ENCODE data around the gene TRUB2.

GRCh38 chr9:128258326-128258725 is 63.9 kb downstream of the TRUB2 start:
- TF ChIP-seq JUND (IDR thresholded peaks at IDR 0.05) (no peak), CTCF (IDR thresholded peaks at IDR 0.05 in 2 of 3, conservative IDR thresholded peaks at IDR 0.05 in 1 of 3; ENCODE audit: borderline replicate concordance in 1 of 3, insufficient read depth in 1 of 3, low read depth in 2 of 3, low read length in 2 of 3) (no peak)

Measured in HCT116 (cell line).